SK-N-MC (cell line): ENCODE measurements around the gene HRH4.

Source experiments
- EZH2 ChIP-seq: fragments of 200-600 bp; sonication (generic); IDR thresholded peaks from one replicate; pipeline ENCODE4 v1.6.1; 2017; ENCODE audit warnings: antibody characterized with exemption
- POLR2AphosphoS5 ChIP-seq: IDR thresholded peaks from 2 replicates; pipeline ENCODE4 v1.6.1; 2012; ENCODE audit warnings: mild to moderate bottlenecking, low read depth, low read length, borderline replicate concordance

DNA sequence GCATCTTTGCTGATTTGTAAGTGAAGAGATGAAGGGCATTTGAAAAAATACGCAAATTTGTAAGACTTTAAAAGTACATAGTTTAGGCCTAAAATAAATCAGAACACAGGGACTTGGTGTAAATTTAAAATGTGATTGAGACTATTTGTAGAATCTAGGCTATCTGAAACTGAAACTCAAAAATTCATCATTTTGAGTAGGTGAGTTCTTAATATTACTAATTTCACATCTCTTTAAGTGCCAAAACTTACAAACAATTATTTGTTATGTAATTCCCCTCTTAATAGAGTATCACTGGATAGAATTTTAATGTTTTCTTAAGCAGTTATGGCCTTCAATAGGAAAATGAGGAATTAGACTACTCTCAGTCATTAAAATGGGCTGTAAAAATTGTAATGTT is 14.0 kb upstream of the HRH4 start:
- TF ChIP-seq POLR2AphosphoS5 = no peak
- no peak for TF ChIP-seq EZH2
